Activated T-cell treated with anti-CD3 and anti-CD28 coated beads, Interleukin-2, amount 50 U/mL, for 24 hours (primary cell): ENCODE measurements around the gene NGLY1.

Source experiments
- DNase-seq: peaks from one replicate; pipeline ENCODE4 v3.0.0-alpha.2; 2020
- H3K27ac Mint-ChIP-seq: 2 replicates; pipeline ENCODE4 v1.8.0; 2020; ENCODE audit warnings: mild to moderate bottlenecking, mixed read lengths
- H3K27me3 Mint-ChIP-seq: 2 replicates; pipeline ENCODE4 v1.8.0; 2020; ENCODE audit warnings: mixed read lengths
- H3K36me3 Mint-ChIP-seq: 2 replicates; pipeline ENCODE4 v1.8.0; 2020; ENCODE audit warnings: low read depth, mixed read lengths
- H3K4me1 Mint-ChIP-seq: 2 replicates; pipeline ENCODE4 v1.8.0; 2020; ENCODE audit warnings: low read depth, mixed read lengths
- H3K4me3 Mint-ChIP-seq: 2 replicates; pipeline ENCODE4 v1.8.0; 2020; ENCODE audit warnings: mild to moderate bottlenecking, moderate library complexity, mixed read lengths
- H3K9me3 Mint-ChIP-seq: 2 replicates; pipeline ENCODE4 v1.8.0; 2020; ENCODE audit warnings: mixed read lengths

Gene NGLY1

GRCh38 chr3:25782938-25783660 lies at the start of gene NGLY1:
NGLY1 (minus strand) TSS chr3:25783443; CDS start chr3:25783390, 53 bp downstream.
- Mint-ChIP-seq H3K27ac (peak within 1 kb of the TSS; percentile 92), H3K4me1 (peaks cover 51% of the 10 kb centered on the region), H3K27me3 (no peaks in the 10 kb centered on the region), H3K4me3 (peak within 1 kb of the TSS; percentile 90), H3K9me3 (no peaks in the 10 kb centered on the region), H3K36me3 (peaks cover 28% of the 10 kb centered on the region)
- DNase-seq: peak; percentile 89

GRCh38 chr3:25831578-25831977 lies 48.3 kb upstream of the NGLY1 start:
- Mint-ChIP-seq H3K4me3 (no peak overlapping the region), H3K27me3 (peaks cover 7% of the 10 kb centered on the region), H3K36me3 (no peaks in the 10 kb centered on the region), H3K4me1 (peaks cover under 1% of the 10 kb centered on the region), H3K9me3 (no peaks in the 10 kb centered on the region), H3K27ac (no peak overlapping the region)
- no peak for DNase-seq

GRCh38 chr3:25830373-25831280 lies 47.4 kb upstream of the NGLY1 start:
- H3K4me3 Mint-ChIP-seq: no peak overlapping the region
- no peak overlapping the region for H3K27ac Mint-ChIP-seq
- no peak for DNase-seq
- H3K9me3 Mint-ChIP-seq: no peaks in the 10 kb centered on the region
- peaks cover 9% of the 10 kb centered on the region for H3K4me1 Mint-ChIP-seq
- no peaks in the 10 kb centered on the region for H3K36me3 Mint-ChIP-seq
- H3K27me3 Mint-ChIP-seq: peaks cover 3% of the 10 kb centered on the region

- DNase-seq: no peak
- H3K27me3 Mint-ChIP-seq: no peaks in the 10 kb centered on the region
- no peaks in the 10 kb centered on the region for H3K9me3 Mint-ChIP-seq
- H3K4me1 Mint-ChIP-seq: peaks cover 9% of the 10 kb centered on the region
- H3K27ac Mint-ChIP-seq: no peak overlapping the region
- H3K4me3 Mint-ChIP-seq: no peak overlapping the region
- H3K36me3 Mint-ChIP-seq: no peaks in the 10 kb centered on the region
These were observed 43.3 kb upstream of the NGLY1 start for GRCh38 chr3:25826510-25826909.

GRCh38 chr3:25823314-25823713 lies 40.1 kb upstream of the NGLY1 start:
- Mint-ChIP-seq H3K27me3 (no peaks in the 10 kb centered on the region), H3K27ac (no peak overlapping the region), H3K36me3 (no peaks in the 10 kb centered on the region), H3K9me3 (no peaks in the 10 kb centered on the region), H3K4me1 (peaks cover 9% of the 10 kb centered on the region), H3K4me3 (no peak overlapping the region)
- no peak for DNase-seq

GRCh38 chr3:25821746-25822573 lies 38.7 kb upstream of the NGLY1 start:
- H3K4me3 Mint-ChIP-seq: no peak overlapping the region
- no peak for DNase-seq
- H3K27me3 Mint-ChIP-seq: no peaks in the 10 kb centered on the region
- H3K27ac Mint-ChIP-seq: no peak overlapping the region
- peaks cover 12% of the 10 kb centered on the region for H3K4me1 Mint-ChIP-seq
- H3K9me3 Mint-ChIP-seq: no peaks in the 10 kb centered on the region
- H3K36me3 Mint-ChIP-seq: no peaks in the 10 kb centered on the region

GRCh38 chr3:25820816-25821486 lies 37.7 kb upstream of the NGLY1 start:
- no peak overlapping the region for H3K4me3 Mint-ChIP-seq
- H3K9me3 Mint-ChIP-seq: no peaks in the 10 kb centered on the region
- peaks cover 3% of the 10 kb centered on the region for H3K27me3 Mint-ChIP-seq
- no peak overlapping the region for H3K27ac Mint-ChIP-seq
- no peak for DNase-seq
- H3K4me1 Mint-ChIP-seq: peaks cover 11% of the 10 kb centered on the region
- H3K36me3 Mint-ChIP-seq: no peaks in the 10 kb centered on the region

- H3K4me1 Mint-ChIP-seq: peaks cover 9% of the 10 kb centered on the region
- H3K27me3 Mint-ChIP-seq: peaks cover 3% of the 10 kb centered on the region
- H3K36me3 Mint-ChIP-seq: no peaks in the 10 kb centered on the region
- H3K9me3 Mint-ChIP-seq: no peaks in the 10 kb centered on the region
- no peak overlapping the region for H3K4me3 Mint-ChIP-seq
- no peak for DNase-seq
- no peak overlapping the region for H3K27ac Mint-ChIP-seq
These were observed 37.1 kb upstream of the NGLY1 start for GRCh38 chr3:25820366-25820765.

- no peak for DNase-seq
- Mint-ChIP-seq H3K9me3 (no peaks in the 10 kb centered on the region), H3K4me3 (no peak overlapping the region), H3K36me3 (no peaks in the 10 kb centered on the region), H3K4me1 (peaks cover 9% of the 10 kb centered on the region), H3K27me3 (peaks cover 3% of the 10 kb centered on the region), H3K27ac (no peak overlapping the region)
These were observed 35.1 kb upstream of the NGLY1 start for GRCh38 chr3:25818335-25818734.

- Mint-ChIP-seq H3K4me3 (no peak overlapping the region), H3K36me3 (no peaks in the 10 kb centered on the region), H3K9me3 (no peaks in the 10 kb centered on the region), H3K4me1 (peaks cover 9% of the 10 kb centered on the region), H3K27me3 (peaks cover 3% of the 10 kb centered on the region), H3K27ac (peak overlapping the region; percentile 24)
- no peak for DNase-seq
These were observed 34.4 kb upstream of the NGLY1 start for GRCh38 chr3:25817638-25818037.

- no peaks in the 10 kb centered on the region for H3K9me3 Mint-ChIP-seq
- peaks cover 9% of the 10 kb centered on the region for H3K4me1 Mint-ChIP-seq
- peak overlapping the region; percentile 32 for H3K27ac Mint-ChIP-seq
- no peak overlapping the region for H3K4me3 Mint-ChIP-seq
- H3K27me3 Mint-ChIP-seq: peaks cover 3% of the 10 kb centered on the region
- no peak for DNase-seq
- H3K36me3 Mint-ChIP-seq: no peaks in the 10 kb centered on the region
These were observed 33.9 kb upstream of the NGLY1 start for GRCh38 chr3:25817107-25817506.

- no peak for DNase-seq
- Mint-ChIP-seq H3K4me1 (peaks cover 9% of the 10 kb centered on the region), H3K27me3 (peaks cover 3% of the 10 kb centered on the region), H3K36me3 (no peaks in the 10 kb centered on the region), H3K27ac (no peak overlapping the region), H3K9me3 (no peaks in the 10 kb centered on the region), H3K4me3 (no peak overlapping the region)
These were observed 29.4 kb upstream of the NGLY1 start for GRCh38 chr3:25812644-25813043.

- Mint-ChIP-seq H3K4me1 (no peaks in the 10 kb centered on the region), H3K27ac (no peak overlapping the region), H3K27me3 (peaks cover 7% of the 10 kb centered on the region), H3K9me3 (no peaks in the 10 kb centered on the region), H3K4me3 (no peak overlapping the region), H3K36me3 (no peaks in the 10 kb centered on the region)
- DNase-seq: no peak
These were observed 21.4 kb upstream of the NGLY1 start for GRCh38 chr3:25804676-25805075.

- Mint-ChIP-seq H3K36me3 (no peaks in the 10 kb centered on the region), H3K9me3 (no peaks in the 10 kb centered on the region), H3K4me3 (no peak overlapping the region), H3K27ac (no peak overlapping the region), H3K27me3 (peaks cover 7% of the 10 kb centered on the region), H3K4me1 (no peaks in the 10 kb centered on the region)
- no peak for DNase-seq
These were observed 20.6 kb upstream of the NGLY1 start for GRCh38 chr3:25803833-25804232.
